Cardiac fibroblast (primary cell): ENCODE data around the gene GATB.

Experiments
- DNase-seq, 2 donors: peaks; one replicate each; pipeline versions ENCODE4 v3.0.0 to v3.0.0-alpha.2; 2010; ENCODE audit warnings: low read depth in 2 of 2
- H3K4me3 ChIP-seq, 2 donors: replicated peaks in 1 of 2; 1 replicate in 1 of 2; 2 replicates in 1 of 2; pipeline ENCODE4 v1.5.1; 2011; ENCODE audit warnings: low read depth in 2 of 2, low read length in 2 of 2, mild to moderate bottlenecking in 2 of 2, moderate library complexity in 1 of 2
- TF ChIP-seq, protein P1 (sequence below): IDR thresholded peaks from one replicate; pipeline ENCODE4 v1.5.1; 2011; ENCODE audit warnings: low read depth, mild to moderate bottlenecking, low read length, inconsistent platforms

The GATB gene

DNA sequence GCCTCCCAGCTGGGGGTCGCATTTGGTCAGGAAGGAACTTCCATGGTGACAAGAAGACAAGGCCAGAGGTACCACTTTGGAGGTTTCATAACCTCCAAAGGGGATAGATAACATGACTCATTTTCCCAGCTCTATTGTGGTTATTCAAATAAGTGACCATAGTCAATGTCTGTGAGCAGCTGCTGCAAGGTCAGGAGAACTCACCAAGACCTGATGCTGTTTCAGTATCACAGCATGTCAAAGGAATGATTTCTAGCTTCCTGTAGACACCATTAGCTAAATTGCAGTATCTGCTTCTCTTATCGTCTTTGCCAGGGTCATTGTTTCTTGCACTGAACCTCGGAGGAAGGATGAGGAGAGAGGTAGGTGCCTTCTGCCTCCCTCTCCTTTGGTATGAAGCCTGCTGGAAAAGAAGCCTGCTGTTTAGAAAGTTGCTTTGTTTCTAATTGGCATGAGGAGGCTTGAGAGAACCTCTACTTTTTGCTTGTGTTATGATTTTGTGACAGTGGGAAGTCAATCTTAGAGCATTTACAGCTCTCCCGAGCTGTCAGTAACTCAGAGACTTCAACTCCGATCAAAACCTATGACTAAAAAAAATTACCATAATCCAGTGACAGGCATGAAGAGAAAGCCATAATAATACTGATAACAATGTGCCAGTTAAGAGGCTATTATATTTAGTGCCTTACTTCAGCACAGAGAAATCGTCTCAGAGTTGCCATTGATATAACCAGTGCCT lies 38.0 kb upstream of the GATB start:
- TF ChIP-seq, protein P1, sequence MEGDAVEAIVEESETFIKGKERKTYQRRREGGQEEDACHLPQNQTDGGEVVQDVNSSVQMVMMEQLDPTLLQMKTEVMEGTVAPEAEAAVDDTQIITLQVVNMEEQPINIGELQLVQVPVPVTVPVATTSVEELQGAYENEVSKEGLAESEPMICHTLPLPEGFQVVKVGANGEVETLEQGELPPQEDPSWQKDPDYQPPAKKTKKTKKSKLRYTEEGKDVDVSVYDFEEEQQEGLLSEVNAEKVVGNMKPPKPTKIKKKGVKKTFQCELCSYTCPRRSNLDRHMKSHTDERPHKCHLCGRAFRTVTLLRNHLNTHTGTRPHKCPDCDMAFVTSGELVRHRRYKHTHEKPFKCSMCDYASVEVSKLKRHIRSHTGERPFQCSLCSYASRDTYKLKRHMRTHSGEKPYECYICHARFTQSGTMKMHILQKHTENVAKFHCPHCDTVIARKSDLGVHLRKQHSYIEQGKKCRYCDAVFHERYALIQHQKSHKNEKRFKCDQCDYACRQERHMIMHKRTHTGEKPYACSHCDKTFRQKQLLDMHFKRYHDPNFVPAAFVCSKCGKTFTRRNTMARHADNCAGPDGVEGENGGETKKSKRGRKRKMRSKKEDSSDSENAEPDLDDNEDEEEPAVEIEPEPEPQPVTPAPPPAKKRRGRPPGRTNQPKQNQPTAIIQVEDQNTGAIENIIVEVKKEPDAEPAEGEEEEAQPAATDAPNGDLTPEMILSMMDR: no peak
- H3K4me3 ChIP-seq: no peak overlapping the region
- DNase-seq: no peak

DNA sequence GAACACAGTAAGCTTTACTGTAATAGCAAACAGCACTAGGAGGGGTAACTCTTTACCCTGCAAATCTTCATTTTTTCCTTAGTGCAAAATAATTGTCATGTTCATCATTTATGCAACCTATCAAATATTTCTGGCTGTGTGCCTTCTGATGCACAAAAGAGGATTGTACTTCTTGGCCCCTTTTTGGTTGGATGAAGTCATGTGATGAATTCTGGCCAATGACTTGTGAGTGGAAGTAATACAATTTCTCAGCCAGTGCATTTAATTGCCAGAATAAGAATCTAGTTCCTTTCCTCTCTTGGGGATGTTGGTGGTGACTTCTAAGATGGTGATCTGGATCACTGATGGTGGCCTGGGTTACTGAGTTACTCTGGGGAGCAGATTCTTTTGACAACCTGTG lies 37.0 kb upstream of the GATB start:
- DNase-seq: no peak
- H3K4me3 ChIP-seq: no peak overlapping the region
- TF ChIP-seq, protein P1: no peak

DNA sequence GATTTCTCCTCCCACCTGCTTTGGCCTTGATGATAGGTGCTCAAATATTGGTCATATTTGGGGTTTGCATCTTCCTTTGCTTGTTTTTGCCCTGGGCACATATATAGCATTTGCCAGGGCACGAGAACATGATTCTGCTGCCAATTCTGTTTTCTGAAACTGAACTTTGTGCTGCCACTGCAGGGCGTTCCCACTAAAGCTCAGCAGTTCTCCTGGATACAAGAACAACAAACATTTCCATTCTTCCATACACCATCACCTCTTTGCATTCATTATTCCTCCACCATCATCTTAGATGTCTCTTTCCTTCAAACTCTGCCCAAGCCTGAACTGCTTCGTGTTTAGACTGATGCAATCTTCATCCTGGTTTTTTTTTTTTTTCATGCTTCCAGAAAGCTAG lies 36.3 kb upstream of the GATB start:
- TF ChIP-seq, protein P1: no peak
- peak in 1 of 2 donors; percentile 14 for DNase-seq
- H3K4me3 ChIP-seq: no peak overlapping the region

DNA sequence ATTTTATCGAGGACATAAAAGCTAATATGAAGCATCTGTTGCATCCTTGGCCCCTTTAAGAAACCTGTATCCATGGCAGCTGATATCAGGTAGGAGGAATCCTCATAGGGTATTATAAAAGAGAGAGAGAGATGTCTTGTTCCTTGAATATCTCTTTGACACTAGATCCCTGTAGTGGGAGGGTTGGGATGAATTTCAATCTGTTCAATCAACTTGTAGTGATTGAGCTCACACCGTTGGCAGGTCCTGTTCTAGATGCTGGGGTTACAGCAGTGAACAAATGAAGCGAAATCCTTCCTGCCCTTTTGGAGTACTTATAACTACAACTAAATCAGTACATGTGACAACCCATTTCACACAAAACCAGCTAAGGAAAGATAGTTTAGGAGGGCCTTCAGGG lies 35.3 kb upstream of the GATB start:
- H3K4me3 ChIP-seq: no peak overlapping the region
- TF ChIP-seq, protein P1: no peak
- no peak for DNase-seq

DNA sequence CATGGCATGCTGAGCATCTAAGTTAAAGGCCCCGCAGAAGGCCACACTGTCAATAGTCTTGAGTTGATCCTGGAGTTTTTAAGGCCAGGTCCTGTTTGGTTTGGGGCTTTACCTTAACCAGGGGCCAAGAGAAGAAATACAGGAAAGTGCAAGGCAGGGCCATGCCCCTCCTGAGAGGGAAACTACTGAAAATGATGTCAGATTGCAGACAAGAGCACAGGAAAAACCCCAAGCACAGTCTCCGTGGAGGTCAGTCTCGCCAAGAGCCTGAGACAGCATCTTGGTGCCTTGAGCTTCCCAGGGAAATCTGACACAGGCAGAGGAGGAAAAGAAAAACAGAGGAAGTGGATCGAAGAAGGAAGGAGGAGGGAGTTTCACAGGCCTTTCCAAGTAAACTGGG lies 32.2 kb upstream of the GATB start:
- no peak for DNase-seq
- TF ChIP-seq, protein P1: no peak
- H3K4me3 ChIP-seq: no peak overlapping the region

DNA sequence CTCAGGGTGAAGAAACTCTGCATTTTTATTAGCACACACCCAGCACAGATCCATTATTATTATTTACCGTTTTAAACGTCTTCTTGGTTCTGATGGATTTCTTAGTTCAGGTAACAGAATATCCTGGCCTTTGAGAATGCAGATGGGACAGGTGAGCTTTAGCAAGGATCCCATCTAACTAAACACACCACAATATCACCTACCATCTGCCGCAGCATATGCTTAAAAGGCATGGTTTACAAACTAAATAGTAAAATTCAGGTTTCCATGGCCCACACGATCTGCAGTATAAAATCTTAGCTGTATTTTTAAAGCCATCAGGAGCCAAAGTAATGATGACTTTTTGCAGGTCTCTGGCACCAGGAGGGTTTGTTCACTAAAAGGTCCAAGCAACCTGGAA lies 31.7 kb upstream of the GATB start:
- TF ChIP-seq, protein P1: no peak
- no peak overlapping the region for H3K4me3 ChIP-seq
- no peak for DNase-seq

DNA sequence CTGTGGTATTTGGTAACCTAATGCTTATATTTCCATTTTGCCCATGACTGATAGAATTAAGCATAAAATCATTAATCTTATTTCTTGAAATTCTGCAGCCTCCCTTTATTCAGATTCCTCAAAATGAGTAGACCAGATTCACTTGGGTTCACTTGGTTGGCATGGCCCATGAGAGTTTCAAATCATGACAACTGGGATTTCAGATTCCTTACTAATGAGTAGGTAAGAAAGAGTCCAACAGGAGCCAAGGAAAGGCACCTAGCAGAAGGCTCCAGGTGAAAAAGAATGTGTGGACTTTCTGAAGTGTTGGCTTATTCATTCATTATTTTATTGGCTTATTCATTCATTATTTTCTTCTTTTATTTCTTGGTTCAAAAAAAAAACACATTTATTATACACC lies 27.2 kb upstream of the GATB start:
- DNase-seq: no peak
- no peak overlapping the region for H3K4me3 ChIP-seq
- TF ChIP-seq, protein P1: no peak
